GM21360 (cell line): Measurements from ENCODE around the gene HEY2.
A peak's percentile ranks its signal among the peaks of the same experiment; 100 is the strongest.
"Not testable (repeated sequence)": the region's sequence is repeated elsewhere in the genome, so short reads cannot be mapped to it uniquely, and the experiment has no call there.

Source experiments
- ATAC-seq: cut with Tn5 transposase; IDR thresholded peaks from one replicate; pipeline ENCODE4 v1.9.1; 2021; ENCODE audit warnings: mild to moderate bottlenecking, moderate library complexity; ENCODE audit not compliant: unreplicated experiment

The HEY2 gene

GRCh38 chr6:125769147-125769783 lies 19.8 kb downstream of the HEY2 start:
- no peak for ATAC-seq

- ATAC-seq = no peak
Observed at GRCh38 chr6:125773387-125774341, 24.2 kb downstream of the HEY2 start.

- not testable (repeated sequence) for ATAC-seq
Observed at GRCh38 chr6:125776107-125776826, 26.8 kb downstream of the HEY2 start.

GRCh38 chr6:125779924-125780539 lies 30.6 kb downstream of the HEY2 start:
- ATAC-seq = peak; percentile 75

GRCh38 chr6:125780540-125781313 lies 31.3 kb downstream of the HEY2 start:
- peak; percentile 69 for ATAC-seq

- ATAC-seq = peak; percentile 33
Observed at GRCh38 chr6:125781314-125781868, 32.0 kb downstream of the HEY2 start.

- no peak for ATAC-seq
Observed at GRCh38 chr6:125784365-125784764, 34.9 kb downstream of the HEY2 start.

GRCh38 chr6:125787791-125788190 lies 38.4 kb downstream of the HEY2 start:
- ATAC-seq = no peak

GRCh38 chr6:125789167-125789566 lies 39.7 kb downstream of the HEY2 start:
- no peak for ATAC-seq

GRCh38 chr6:125789576-125790357 lies 40.3 kb downstream of the HEY2 start:
- peak; percentile 7 for ATAC-seq

- peak; percentile 73 for ATAC-seq
Observed at GRCh38 chr6:125790358-125791150, 41.1 kb downstream of the HEY2 start, which contains the start of gene NCOA7. Gene NCOA7, plus strand, starts transcription at chr6:125790960. Its CDS starts 24,395 bp downstream, at chr6:125815355.

- ATAC-seq = peak; percentile 33
Observed at GRCh38 chr6:125791151-125791819, 41.9 kb downstream of the HEY2 start.

GRCh38 chr6:125791820-125792165 lies 42.4 kb downstream of the HEY2 start:
- ATAC-seq = no peak

GRCh38 chr6:125792172-125792571 lies 42.7 kb downstream of the HEY2 start:
- ATAC-seq = no peak

- no peak for ATAC-seq
Observed at GRCh38 chr6:125792680-125793079, 43.2 kb downstream of the HEY2 start.

GRCh38 chr6:125793280-125793679 lies 43.8 kb downstream of the HEY2 start:
- ATAC-seq = no peak

GRCh38 chr6:125793863-125794262 lies 44.4 kb downstream of the HEY2 start:
- no peak for ATAC-seq
